Activated CD4-positive, alpha-beta memory T cell treated with anti-CD3 and anti-CD28 coated beads for 36 hours (primary cell): ENCODE results near the gene ERBB4. TPM values are rescaled to one million over a fixed set of nuclear protein-coding genes. Genes with fewer than 3 reads are reported as not detected.
"Not testable (repeated sequence)": the region's sequence is repeated elsewhere in the genome, so short reads cannot be mapped to it uniquely, and the experiment has no call there.

Source experiments
- CTCF ChIA-PET: fragments of 350-600 bp; sonication (Branson Sonifier 250); formaldehyde crosslinking; loops from one replicate; lab custom pipeline; 2021; ENCODE audit warnings: antibody characterized with exemption, inconsistent platforms; lab: Charles Lee
- POLR2A ChIA-PET: fragments of 350-600 bp; sonication (Branson Sonifier 250); formaldehyde crosslinking; loops from one replicate; lab custom pipeline; 2021; ENCODE audit warnings: antibody characterized with exemption; lab: Charles Lee
- DNase-seq: peaks from one replicate; pipeline ENCODE4 v3.0.0-alpha.2; 2020
- H3K27ac Mint-ChIP-seq: one replicate; pipeline ENCODE4 v1.8.0; 2021; ENCODE audit warnings: mixed read lengths
- H3K27me3 Mint-ChIP-seq: one replicate; pipeline ENCODE4 v1.8.0; 2021; ENCODE audit warnings: mixed read lengths
- H3K36me3 Mint-ChIP-seq: one replicate; pipeline ENCODE4 v1.8.0; 2021; ENCODE audit warnings: mixed read lengths
- H3K4me1 Mint-ChIP-seq: one replicate; pipeline ENCODE4 v1.8.0; 2021; ENCODE audit warnings: low read depth, mixed read lengths
- H3K4me3 Mint-ChIP-seq: one replicate; pipeline ENCODE4 v1.8.0; 2021; ENCODE audit warnings: mild to moderate bottlenecking, mixed read lengths
- H3K9me3 Mint-ChIP-seq: one replicate; pipeline ENCODE4 v1.8.0; 2021; ENCODE audit warnings: mixed read lengths
- intact Hi-C: fragments of 100-400 bp; cut with micrococcal nuclease; formaldehyde crosslinking; loops from one replicate; pipeline ENCODE4 v1.15.1; 2023
- total RNA-seq, 2 experiments: library from RNA; stranded (reverse); gene quantifications; one replicate each; pipeline ENCODE4 v1.2.3, GENCODE V29; 2021

The ERBB4 gene
- total RNA-seq, 2 experiments from 2014 or later = not detected

GRCh38 chr2:212517693-212518092 is 20.9 kb downstream of the ERBB4 start:
- POLR2A ChIA-PET = no interaction called here
- intact Hi-C loops = no loop called here
- Mint-ChIP-seq H3K4me3 (no peak overlapping the region), H3K9me3 (no peaks in the 10 kb centered on the region), H3K4me1 (no peaks in the 10 kb centered on the region), H3K27ac (no peak overlapping the region), H3K27me3 (no peaks in the 10 kb centered on the region), H3K36me3 (no peaks in the 10 kb centered on the region)
- no peak for DNase-seq
- CTCF ChIA-PET = no interaction called here

GRCh38 chr2:212505586-212505985 is 33.0 kb downstream of the ERBB4 start:
- DNase-seq = no peak
- no peaks in the 10 kb centered on the region for H3K9me3 Mint-ChIP-seq
- H3K4me1 Mint-ChIP-seq = no peaks in the 10 kb centered on the region
- intact Hi-C loops = no loop called here
- ChIA-PET CTCF (no interaction called here), POLR2A (no interaction called here)
- H3K27me3 Mint-ChIP-seq = no peaks in the 10 kb centered on the region
- H3K27ac Mint-ChIP-seq = no peak overlapping the region
- no peak overlapping the region for H3K4me3 Mint-ChIP-seq
- H3K36me3 Mint-ChIP-seq = no peaks in the 10 kb centered on the region

- H3K27ac Mint-ChIP-seq = no peak overlapping the region
- H3K36me3 Mint-ChIP-seq = no peaks in the 10 kb centered on the region
- no peak for DNase-seq
- no peaks in the 10 kb centered on the region for H3K9me3 Mint-ChIP-seq
- no peaks in the 10 kb centered on the region for H3K27me3 Mint-ChIP-seq
- intact Hi-C loops = no loop called here
- no peak overlapping the region for H3K4me3 Mint-ChIP-seq
- H3K4me1 Mint-ChIP-seq = no peaks in the 10 kb centered on the region
- ChIA-PET CTCF (no interaction called here), POLR2A (no interaction called here)
Measured at GRCh38 chr2:212495046-212495445, 43.6 kb downstream of the ERBB4 start.

GRCh38 chr2:212494418-212495020 is 44.1 kb downstream of the ERBB4 start:
- ChIA-PET POLR2A (no interaction called here), CTCF (no interaction called here)
- no peak for DNase-seq
- intact Hi-C loops = no loop called here
- no peaks in the 10 kb centered on the region for H3K4me1 Mint-ChIP-seq
- no peaks in the 10 kb centered on the region for H3K9me3 Mint-ChIP-seq
- H3K4me3 Mint-ChIP-seq = no peak overlapping the region
- H3K36me3 Mint-ChIP-seq = no peaks in the 10 kb centered on the region
- H3K27me3 Mint-ChIP-seq = no peaks in the 10 kb centered on the region
- H3K27ac Mint-ChIP-seq = no peak overlapping the region

GRCh38 chr2:212489719-212490346 is 48.8 kb downstream of the ERBB4 start:
- Mint-ChIP-seq H3K9me3 (no peaks in the 10 kb centered on the region), H3K4me3 (no peak overlapping the region), H3K27me3 (no peaks in the 10 kb centered on the region), H3K27ac (no peak overlapping the region), H3K4me1 (no peaks in the 10 kb centered on the region), H3K36me3 (no peaks in the 10 kb centered on the region)
- DNase-seq = no peak
- intact Hi-C loops = no loop called here
- ChIA-PET CTCF (no interaction called here), POLR2A (no interaction called here)

GRCh38 chr2:212488611-212489010 is 50.0 kb downstream of the ERBB4 start:
- DNase-seq = no peak
- CTCF ChIA-PET = no interaction called here
- intact Hi-C loops = no loop called here
- H3K4me1 Mint-ChIP-seq = no peaks in the 10 kb centered on the region
- no peaks in the 10 kb centered on the region for H3K27me3 Mint-ChIP-seq
- no peaks in the 10 kb centered on the region for H3K36me3 Mint-ChIP-seq
- POLR2A ChIA-PET = no interaction called here
- H3K4me3 Mint-ChIP-seq = no peak overlapping the region
- H3K27ac Mint-ChIP-seq = no peak overlapping the region
- H3K9me3 Mint-ChIP-seq = no peaks in the 10 kb centered on the region

GRCh38 chr2:212484563-212485080 is 54.0 kb downstream of the ERBB4 start:
- POLR2A ChIA-PET = no interaction called here
- Mint-ChIP-seq H3K4me1 (no peaks in the 10 kb centered on the region), H3K9me3 (no peaks in the 10 kb centered on the region), H3K4me3 (no peak overlapping the region), H3K36me3 (no peaks in the 10 kb centered on the region), H3K27me3 (no peaks in the 10 kb centered on the region), H3K27ac (no peak overlapping the region)
- no peak for DNase-seq
- CTCF ChIA-PET = no interaction called here
- intact Hi-C loops = no loop called here

- DNase-seq = no peak
- Mint-ChIP-seq H3K27ac (no peak overlapping the region), H3K4me1 (no peaks in the 10 kb centered on the region), H3K36me3 (no peaks in the 10 kb centered on the region), H3K9me3 (no peaks in the 10 kb centered on the region), H3K4me3 (no peak overlapping the region), H3K27me3 (no peaks in the 10 kb centered on the region)
- CTCF ChIA-PET = no interaction called here
- intact Hi-C loops = no loop called here
- POLR2A ChIA-PET = no interaction called here
Measured at GRCh38 chr2:212480447-212480846, 58.2 kb downstream of the ERBB4 start.

- CTCF ChIA-PET = interaction anchor here (1.2 kb wide), 1 partner anchor 8 kb away, joined by 4 read pairs; no protein-coding TSS in a partner anchor
- Mint-ChIP-seq H3K27ac (no peak overlapping the region), H3K9me3 (no peaks in the 10 kb centered on the region), H3K4me1 (no peaks in the 10 kb centered on the region), H3K36me3 (no peaks in the 10 kb centered on the region), H3K4me3 (no peak overlapping the region), H3K27me3 (no peaks in the 10 kb centered on the region)
- POLR2A ChIA-PET = no interaction called here
- no peak for DNase-seq
- intact Hi-C loops = no loop called here
Measured at GRCh38 chr2:212477571-212477970, 61.0 kb downstream of the ERBB4 start.

GRCh38 chr2:212473211-212473610 is 65.4 kb downstream of the ERBB4 start:
- Mint-ChIP-seq H3K4me1 (no peaks in the 10 kb centered on the region), H3K4me3 (no peak overlapping the region), H3K9me3 (peaks cover 3% of the 10 kb centered on the region), H3K27ac (no peak overlapping the region), H3K36me3 (no peaks in the 10 kb centered on the region), H3K27me3 (no peaks in the 10 kb centered on the region)
- intact Hi-C loops = no loop called here
- ChIA-PET POLR2A (no interaction called here), CTCF (no interaction called here)
- DNase-seq = no peak

- DNase-seq, H3K27me3 Mint-ChIP-seq, intact Hi-C loops: not testable (repeated sequence)
Measured at GRCh38 chr2:212467551-212467950, 71.1 kb downstream of the ERBB4 start.

GRCh38 chr2:212465456-212465855 is 73.1 kb downstream of the ERBB4 start:
- peaks cover 20% of the 10 kb centered on the region for H3K9me3 Mint-ChIP-seq

More at GRCh38 chr2:212467551-212467950, 71.1 kb downstream of the ERBB4 start:
- peaks cover 10% of the 10 kb centered on the region for H3K9me3 Mint-ChIP-seq
- POLR2A ChIA-PET, CTCF ChIA-PET, H3K27ac Mint-ChIP-seq, H3K36me3 Mint-ChIP-seq, H3K4me3 Mint-ChIP-seq, H3K4me1 Mint-ChIP-seq: not testable (repeated sequence)

GRCh38 chr2:212461708-212462107 is 76.9 kb downstream of the ERBB4 start:
- POLR2A ChIA-PET = not testable (repeated sequence)

More at GRCh38 chr2:212465456-212465855, 73.1 kb downstream of the ERBB4 start:
- no peak for DNase-seq
- intact Hi-C loops = no loop called here
- Mint-ChIP-seq H3K4me3 (no peak overlapping the region), H3K27ac (no peak overlapping the region), H3K4me1 (no peaks in the 10 kb centered on the region), H3K27me3 (no peaks in the 10 kb centered on the region), H3K36me3 (no peaks in the 10 kb centered on the region)
- CTCF ChIA-PET = no interaction called here
- POLR2A ChIA-PET = no interaction called here

More at GRCh38 chr2:212461708-212462107, 76.9 kb downstream of the ERBB4 start:
- DNase-seq, CTCF ChIA-PET, H3K27me3 Mint-ChIP-seq, H3K36me3 Mint-ChIP-seq, H3K4me1 Mint-ChIP-seq, H3K27ac Mint-ChIP-seq, intact Hi-C loops, H3K4me3 Mint-ChIP-seq: not testable (repeated sequence)
- H3K9me3 Mint-ChIP-seq = peaks cover 14% of the 10 kb centered on the region
